Stimulated activated effector memory CD8-positive, alpha-beta T cell treated with anti-CD3 and anti-CD28 coated beads, Interleukin-12 subunit alpha, Interleukin-12 subunit beta, amount 100 ng/mL, for 72 hours (primary cell): ENCODE results near the gene RCAN3.
"Not testable (repeated sequence)": the region's sequence is repeated elsewhere in the genome, so short reads cannot be mapped to it uniquely, and the experiment has no call there.

Experiments
- ATAC-seq: fragments of 150-1000 bp; cut with Tn5 transposase; 2 replicates; pipeline ENCODE4 v1.10.0; 2021
- DNase-seq, 2 donors: peaks; one replicate each; pipeline ENCODE4 v3.0.0; 2021 to 2022; ENCODE audit warnings: low spot score in 2 of 2
- H3K27ac Mint-ChIP-seq: one replicate; pipeline ENCODE4 v1.8.0; 2022; ENCODE audit warnings: mild to moderate bottlenecking, mixed read lengths
- H3K36me3 Mint-ChIP-seq: one replicate; pipeline ENCODE4 v1.8.0; 2022; ENCODE audit warnings: mild to moderate bottlenecking, mixed read lengths
- H3K4me1 Mint-ChIP-seq: one replicate; pipeline ENCODE4 v1.8.0; 2022; ENCODE audit warnings: mixed read lengths
- H3K4me3 Mint-ChIP-seq: one replicate; pipeline ENCODE4 v1.8.0; 2022; ENCODE audit warnings: mild to moderate bottlenecking, mixed read lengths
- H3K9me3 Mint-ChIP-seq: one replicate; pipeline ENCODE4 v1.8.0; 2022; ENCODE audit warnings: mixed read lengths

RCAN3 gene

DNA sequence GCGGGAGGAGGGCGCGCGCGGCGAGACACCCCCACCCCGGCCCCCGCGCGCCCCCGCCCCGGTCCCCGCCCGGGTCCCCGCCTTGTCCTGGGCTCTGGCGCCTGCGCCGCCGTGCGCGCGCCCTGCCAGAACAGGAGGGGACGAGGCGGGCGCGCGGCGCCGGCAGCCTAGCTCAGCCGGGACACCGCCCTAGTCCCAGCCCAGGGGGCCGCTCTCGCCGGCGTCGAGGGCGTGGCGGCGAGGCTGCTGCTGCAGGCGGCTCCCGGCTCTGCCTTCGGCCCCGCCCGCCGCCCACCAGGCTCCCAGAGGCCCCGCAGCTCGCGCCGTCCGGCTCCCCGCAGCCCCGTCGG, at the start of gene RCAN3:
Gene RCAN3 (plus strand): TSS at position 128 of the 350 bp plus-strand sequence. CDS start 11,537 bp downstream, outside the sequence.
- ATAC-seq = peak; percentile 93

DNA sequence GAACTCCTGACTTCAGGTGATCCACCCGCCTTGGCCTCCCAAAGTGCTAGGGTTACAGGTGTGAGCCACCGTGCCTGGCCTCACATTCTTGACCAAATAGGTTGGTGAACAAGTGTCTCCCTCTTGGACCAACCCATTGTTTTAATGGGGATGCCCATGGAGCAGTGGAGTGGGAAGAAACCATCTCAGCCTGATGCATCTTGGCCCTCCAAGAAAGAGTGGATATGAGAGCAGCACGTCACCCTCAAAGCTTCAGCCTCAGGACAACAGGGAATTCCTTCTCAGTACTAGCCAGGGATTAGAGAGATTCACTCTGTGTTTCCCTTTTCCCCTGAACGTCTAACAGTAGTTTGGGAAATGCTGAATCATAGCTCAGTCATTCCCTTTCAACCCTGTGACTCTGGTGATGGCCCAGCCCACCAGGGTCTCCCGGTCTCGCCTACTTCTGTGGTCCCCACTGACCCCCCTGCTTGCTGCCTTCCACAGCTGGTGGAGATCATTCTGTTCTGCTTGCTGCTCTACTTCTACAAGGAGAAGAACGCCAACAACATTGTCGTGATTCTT, 49.6 kb upstream of the RCAN3 start:
- peaks cover 57% of the 10 kb centered on the region for H3K36me3 Mint-ChIP-seq
- DNase-seq (no peak), ATAC-seq (no peak)
- peaks cover 8% of the 10 kb centered on the region for H3K4me1 Mint-ChIP-seq
- no peaks in the 10 kb centered on the region for H3K9me3 Mint-ChIP-seq
- H3K27ac Mint-ChIP-seq = no peak overlapping the region
- H3K4me3 Mint-ChIP-seq = no peak overlapping the region

More for the DNA sequence above, at the start of gene RCAN3:
- Mint-ChIP-seq H3K4me1 (peaks cover 75% of the 10 kb centered on the region), H3K9me3 (peaks cover 3% of the 10 kb centered on the region), H3K4me3 (peak within 1 kb of the TSS; percentile 90), H3K36me3 (peaks cover 6% of the 10 kb centered on the region), H3K27ac (peak within 1 kb of the TSS; percentile 94)
- peak; percentile 75 to 88 for DNase-seq

DNA sequence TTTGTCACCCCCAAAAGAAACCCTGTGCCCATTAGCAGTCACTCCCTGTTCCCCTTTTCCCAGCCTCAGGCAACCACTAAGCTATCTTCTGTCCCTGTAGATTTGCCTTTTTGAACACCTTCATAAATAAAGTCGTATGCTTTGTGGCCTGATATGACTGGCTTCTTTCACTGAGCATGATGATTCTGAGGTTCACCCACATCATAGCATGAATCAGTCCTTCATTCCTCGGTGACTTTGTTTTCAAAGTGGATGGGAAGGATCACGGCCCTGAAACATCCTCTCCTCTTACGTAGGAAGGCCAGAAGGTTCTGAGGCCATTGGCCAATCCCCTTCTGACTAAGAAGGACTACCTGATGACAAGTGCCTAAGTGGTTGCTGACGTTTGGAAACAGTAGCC, 48.0 kb upstream of the RCAN3 start:
- ATAC-seq = no peak
- H3K36me3 Mint-ChIP-seq = peaks cover 49% of the 10 kb centered on the region

DNA sequence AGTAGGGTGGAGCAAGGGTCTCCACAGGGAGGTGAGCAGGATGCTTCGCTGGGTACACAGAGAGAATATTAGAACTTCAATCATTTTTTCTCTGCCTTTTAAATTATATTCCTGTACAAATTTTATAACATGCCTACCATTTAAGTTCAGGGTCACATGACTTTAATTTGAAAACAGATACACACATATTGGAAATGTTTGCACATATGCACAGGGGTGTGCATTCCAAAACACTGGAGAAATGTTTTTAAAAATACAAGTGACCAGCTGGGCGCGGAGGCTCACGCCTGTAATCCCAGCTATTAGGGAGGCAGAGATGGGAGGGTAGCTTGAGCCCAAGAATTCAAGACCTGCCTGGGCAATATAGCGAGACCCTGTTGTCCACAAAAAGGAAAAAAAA, 47.4 kb upstream of the RCAN3 start:
- H3K4me3 Mint-ChIP-seq = no peak overlapping the region
- H3K4me1 Mint-ChIP-seq = peaks cover 14% of the 10 kb centered on the region
- ATAC-seq = no peak
- H3K9me3 Mint-ChIP-seq = no peaks in the 10 kb centered on the region
- no peak for DNase-seq
- peaks cover 49% of the 10 kb centered on the region for H3K36me3 Mint-ChIP-seq
- peak overlapping the region; percentile 66 for H3K27ac Mint-ChIP-seq

More for the DNA sequence above, 48.0 kb upstream of the RCAN3 start:
- H3K27ac Mint-ChIP-seq = peak overlapping the region; percentile 66
- no peaks in the 10 kb centered on the region for H3K9me3 Mint-ChIP-seq
- DNase-seq = no peak
- H3K4me3 Mint-ChIP-seq = no peak overlapping the region
- peaks cover 10% of the 10 kb centered on the region for H3K4me1 Mint-ChIP-seq

DNA sequence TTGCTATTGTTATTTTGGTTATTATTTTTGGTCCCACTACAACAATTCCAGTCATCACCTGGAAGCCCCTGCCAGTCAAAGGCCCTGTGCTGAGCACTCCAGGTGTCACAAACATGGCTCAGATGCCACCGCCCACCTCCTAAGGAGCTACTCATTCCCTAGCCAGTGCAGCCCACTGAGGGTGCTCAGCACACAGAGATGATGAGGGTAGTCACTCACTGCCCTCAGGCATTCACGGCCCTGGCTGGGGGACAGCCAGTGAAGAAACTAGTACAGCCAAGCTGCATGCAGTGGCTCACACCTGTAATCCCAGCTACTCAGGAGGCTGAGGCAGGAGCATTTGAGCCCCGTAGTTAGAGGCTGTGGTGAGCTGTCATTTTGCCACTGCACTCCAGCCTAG, 44.8 kb upstream of the RCAN3 start:
- peaks cover 14% of the 10 kb centered on the region for H3K4me1 Mint-ChIP-seq
- DNase-seq = no peak
- no peaks in the 10 kb centered on the region for H3K9me3 Mint-ChIP-seq
- peaks cover 60% of the 10 kb centered on the region for H3K36me3 Mint-ChIP-seq
- ATAC-seq = no peak
- no peak overlapping the region for H3K27ac Mint-ChIP-seq
- H3K4me3 Mint-ChIP-seq = no peak overlapping the region

DNA sequence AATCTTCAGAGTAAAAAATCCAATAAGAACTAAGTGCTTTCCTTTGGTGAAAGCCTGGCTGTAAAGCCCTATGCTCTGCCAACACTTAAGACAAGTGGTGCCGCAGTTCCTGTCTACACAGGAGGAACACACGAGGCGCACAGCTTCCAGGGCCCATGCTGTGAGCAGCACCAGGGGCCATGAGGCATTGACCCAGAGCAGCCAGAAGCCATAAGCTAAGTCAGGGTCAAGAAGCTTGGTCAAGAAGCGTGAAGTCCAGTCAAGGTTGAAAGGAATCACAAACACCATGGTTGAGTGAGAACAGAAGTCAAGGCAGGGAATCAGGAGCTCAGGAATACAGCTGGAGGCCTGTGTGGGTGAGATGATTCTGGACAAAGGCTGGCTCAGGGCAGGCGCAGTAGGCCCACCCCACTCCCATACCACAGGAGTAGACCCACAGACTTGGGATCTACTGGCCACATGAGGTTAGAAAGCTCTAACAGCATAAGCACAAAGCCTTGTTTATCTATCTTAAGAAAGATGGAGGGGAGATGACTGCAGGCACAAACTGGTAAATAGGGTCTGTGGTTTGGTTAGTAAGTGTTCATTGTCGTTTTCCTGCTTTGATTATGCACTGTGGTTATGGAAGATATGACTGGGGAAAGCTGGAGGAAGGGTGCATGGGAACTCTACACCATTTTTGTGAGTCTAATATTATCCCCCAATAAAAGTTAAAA, 42.9 kb upstream of the RCAN3 start:
- peaks cover 10% of the 10 kb centered on the region for H3K4me1 Mint-ChIP-seq
- DNase-seq = no peak
- H3K27ac Mint-ChIP-seq = peak overlapping the region; percentile 6
- no peak overlapping the region for H3K4me3 Mint-ChIP-seq
- no peak for ATAC-seq
- H3K9me3 Mint-ChIP-seq = no peaks in the 10 kb centered on the region
- H3K36me3 Mint-ChIP-seq = peaks cover 55% of the 10 kb centered on the region

DNA sequence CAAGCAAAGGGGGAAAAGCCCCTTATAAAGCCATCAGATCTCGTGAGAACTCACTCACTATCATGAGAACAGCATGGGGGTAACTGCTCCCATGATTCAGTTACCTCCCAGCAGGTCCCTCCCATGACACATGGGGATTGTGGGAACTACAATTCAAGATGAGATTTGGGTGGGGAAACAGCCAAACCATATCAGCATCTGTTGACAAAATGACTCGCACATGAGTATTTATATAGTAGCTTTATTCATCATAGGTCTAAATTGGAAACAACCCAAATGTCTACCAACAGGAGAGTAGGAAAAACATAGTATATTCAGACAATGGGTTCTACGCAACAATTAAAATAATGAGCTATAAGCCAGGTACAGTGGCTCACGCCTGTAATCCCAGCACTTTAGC, 40.5 kb upstream of the RCAN3 start:
- not testable (repeated sequence) for H3K9me3 Mint-ChIP-seq, H3K4me1 Mint-ChIP-seq, ATAC-seq, DNase-seq, H3K4me3 Mint-ChIP-seq, H3K27ac Mint-ChIP-seq
- H3K36me3 Mint-ChIP-seq = peaks cover 56% of the 10 kb centered on the region

DNA sequence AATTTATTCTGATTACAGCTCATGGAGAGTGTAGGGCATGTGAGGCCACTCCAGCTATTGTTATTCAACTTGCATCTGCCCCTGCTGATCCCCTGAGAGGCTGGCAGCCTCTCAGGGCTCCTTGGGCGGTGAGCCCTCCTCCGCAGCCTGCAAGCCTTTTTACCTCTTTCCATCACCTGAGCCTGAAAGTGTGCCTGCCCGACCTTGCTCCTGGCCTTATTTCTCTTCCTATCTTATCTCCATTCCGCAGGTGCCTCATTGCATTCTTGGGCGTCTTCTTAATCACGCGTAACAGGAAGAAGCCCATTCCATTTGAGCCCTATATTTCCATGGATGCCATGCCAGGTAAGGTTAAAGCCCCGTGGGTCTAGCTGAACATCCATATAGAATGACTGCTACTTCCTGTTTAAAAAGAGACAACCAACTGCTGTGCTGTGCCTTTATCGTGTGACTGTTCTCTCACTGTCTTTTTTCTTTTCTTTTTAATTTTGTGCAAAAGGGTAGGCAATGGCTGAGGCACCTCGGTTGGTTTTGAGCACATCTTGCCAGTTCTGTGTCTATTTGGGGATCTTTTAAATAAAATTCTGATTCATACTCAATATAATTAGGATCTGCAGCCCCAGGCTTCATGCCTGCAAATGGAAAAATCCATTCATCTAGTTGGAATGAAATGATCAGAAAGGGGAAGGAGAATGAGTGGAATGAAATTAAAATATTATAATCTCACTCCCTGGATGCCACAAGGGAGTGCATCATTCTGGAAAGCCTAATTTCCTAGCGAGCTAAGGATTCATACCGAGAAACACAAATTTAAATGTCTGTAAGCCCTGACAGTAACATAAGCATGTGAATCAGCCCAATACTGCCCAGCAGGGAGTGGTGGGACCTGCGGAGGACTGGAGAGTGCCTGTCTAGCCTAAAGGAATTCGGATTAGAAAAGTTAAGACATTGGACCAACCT, 38.6 kb upstream of the RCAN3 start:
- Mint-ChIP-seq H3K4me3 (no peak overlapping the region), H3K36me3 (peaks cover 58% of the 10 kb centered on the region), H3K4me1 (peaks cover 7% of the 10 kb centered on the region), H3K9me3 (no peaks in the 10 kb centered on the region), H3K27ac (peak overlapping the region; percentile 50)
- ATAC-seq (no peak), DNase-seq (no peak)

DNA sequence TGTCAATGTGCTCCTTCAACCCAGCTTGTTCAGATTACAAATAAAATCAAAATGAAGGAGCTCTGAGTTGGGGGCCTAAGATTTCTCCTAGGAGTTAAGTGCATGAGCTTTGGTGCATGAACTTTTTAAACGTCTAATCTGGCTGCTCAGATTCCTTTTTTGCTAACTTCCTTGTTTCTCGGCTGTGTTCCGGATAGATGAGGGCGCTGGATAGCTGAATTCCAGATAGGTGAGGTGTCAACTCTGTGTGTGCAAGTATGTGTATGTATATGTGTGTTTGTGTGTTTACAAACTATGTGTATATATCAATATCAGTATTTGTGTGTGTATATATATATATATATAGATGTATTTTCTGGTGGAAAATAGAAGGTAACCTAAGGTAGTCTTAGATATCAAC, 37.5 kb upstream of the RCAN3 start:
- H3K4me3 Mint-ChIP-seq = no peak overlapping the region
- no peaks in the 10 kb centered on the region for H3K4me1 Mint-ChIP-seq
- ATAC-seq = no peak
- no peak overlapping the region for H3K27ac Mint-ChIP-seq
- no peak for DNase-seq
- H3K36me3 Mint-ChIP-seq = peaks cover 54% of the 10 kb centered on the region
- no peaks in the 10 kb centered on the region for H3K9me3 Mint-ChIP-seq

DNA sequence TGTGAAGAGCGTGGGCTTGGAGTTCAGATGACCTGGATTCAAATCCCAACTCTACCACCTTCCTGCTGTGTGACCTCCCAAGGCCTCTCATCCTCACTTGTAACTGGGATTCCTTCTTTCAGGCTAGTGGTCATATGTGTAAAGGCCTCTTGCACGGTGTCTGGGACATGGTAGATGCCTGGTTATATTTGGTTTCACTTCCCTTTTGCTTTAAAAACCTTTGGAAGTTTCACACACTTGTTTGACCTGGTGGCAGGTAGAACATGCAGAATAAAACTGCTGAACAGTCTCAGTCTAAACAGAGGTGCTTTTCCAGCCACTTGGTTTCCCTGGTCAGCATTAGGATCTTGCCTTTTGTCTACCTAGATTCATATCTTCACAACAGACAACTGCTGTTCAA, 37.0 kb upstream of the RCAN3 start:
- Mint-ChIP-seq H3K36me3 (peaks cover 48% of the 10 kb centered on the region), H3K4me1 (no peaks in the 10 kb centered on the region), H3K27ac (no peak overlapping the region), H3K9me3 (no peaks in the 10 kb centered on the region), H3K4me3 (no peak overlapping the region)
- ATAC-seq (no peak), DNase-seq (no peak)

DNA sequence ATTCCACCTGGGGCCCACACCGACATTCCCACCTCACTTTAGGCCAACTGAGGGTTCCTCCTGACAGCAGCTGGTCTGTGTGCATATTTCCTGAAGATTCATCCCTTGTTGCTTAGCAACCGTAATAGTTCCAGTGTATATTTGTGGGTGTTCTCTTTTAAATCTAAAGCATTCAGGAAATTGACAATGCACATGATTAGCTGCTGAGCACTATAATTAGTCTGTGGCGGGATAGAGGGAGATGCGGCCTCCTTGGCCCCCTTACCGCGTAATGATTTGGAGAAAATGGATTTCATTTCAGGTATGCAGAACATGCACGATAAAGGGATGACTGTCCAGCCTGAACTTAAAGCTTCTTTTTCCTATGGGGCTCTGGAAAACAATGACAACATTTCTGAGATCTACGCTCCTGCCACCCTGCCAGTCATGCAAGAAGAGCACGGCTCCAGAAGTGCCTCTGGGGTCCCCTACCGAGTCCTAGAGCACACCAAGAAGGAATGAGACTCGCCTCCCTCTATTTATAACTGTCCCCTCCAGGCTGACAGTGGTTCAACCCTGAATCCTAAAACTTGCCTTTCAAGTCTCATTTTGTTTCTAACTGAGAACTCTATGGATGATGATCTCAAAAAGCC, 33.8 kb upstream of the RCAN3 start:
- peaks cover 18% of the 10 kb centered on the region for H3K36me3 Mint-ChIP-seq
- H3K4me1 Mint-ChIP-seq = no peaks in the 10 kb centered on the region

DNA sequence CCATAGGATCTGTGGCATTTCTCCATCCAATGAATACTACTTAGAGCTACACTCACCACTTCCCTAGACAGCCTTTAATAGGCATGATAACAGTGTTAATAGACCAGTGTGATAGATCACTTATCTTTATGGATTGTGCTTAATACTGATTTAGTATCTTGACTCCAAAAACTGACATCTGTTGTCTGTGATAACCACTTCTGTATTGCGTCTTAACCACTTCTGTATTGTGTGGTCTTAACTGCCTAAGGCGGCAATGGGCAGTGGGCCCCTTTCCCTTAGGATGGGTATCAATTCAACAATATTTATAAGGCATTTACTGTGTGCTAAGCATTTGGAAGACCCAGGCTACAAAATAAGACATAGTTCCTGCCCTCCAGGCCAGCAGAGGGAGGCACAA, 32.0 kb upstream of the RCAN3 start:
- H3K9me3 Mint-ChIP-seq = no peaks in the 10 kb centered on the region
- no peak for ATAC-seq
- no peak overlapping the region for H3K4me3 Mint-ChIP-seq
- no peak overlapping the region for H3K27ac Mint-ChIP-seq
- H3K36me3 Mint-ChIP-seq = peaks cover 12% of the 10 kb centered on the region
- no peaks in the 10 kb centered on the region for H3K4me1 Mint-ChIP-seq
- DNase-seq = no peak

More for the DNA sequence above, 33.8 kb upstream of the RCAN3 start:
- DNase-seq (no peak), ATAC-seq (no peak)
- Mint-ChIP-seq H3K4me3 (no peak overlapping the region), H3K9me3 (no peaks in the 10 kb centered on the region), H3K27ac (no peak overlapping the region)

DNA sequence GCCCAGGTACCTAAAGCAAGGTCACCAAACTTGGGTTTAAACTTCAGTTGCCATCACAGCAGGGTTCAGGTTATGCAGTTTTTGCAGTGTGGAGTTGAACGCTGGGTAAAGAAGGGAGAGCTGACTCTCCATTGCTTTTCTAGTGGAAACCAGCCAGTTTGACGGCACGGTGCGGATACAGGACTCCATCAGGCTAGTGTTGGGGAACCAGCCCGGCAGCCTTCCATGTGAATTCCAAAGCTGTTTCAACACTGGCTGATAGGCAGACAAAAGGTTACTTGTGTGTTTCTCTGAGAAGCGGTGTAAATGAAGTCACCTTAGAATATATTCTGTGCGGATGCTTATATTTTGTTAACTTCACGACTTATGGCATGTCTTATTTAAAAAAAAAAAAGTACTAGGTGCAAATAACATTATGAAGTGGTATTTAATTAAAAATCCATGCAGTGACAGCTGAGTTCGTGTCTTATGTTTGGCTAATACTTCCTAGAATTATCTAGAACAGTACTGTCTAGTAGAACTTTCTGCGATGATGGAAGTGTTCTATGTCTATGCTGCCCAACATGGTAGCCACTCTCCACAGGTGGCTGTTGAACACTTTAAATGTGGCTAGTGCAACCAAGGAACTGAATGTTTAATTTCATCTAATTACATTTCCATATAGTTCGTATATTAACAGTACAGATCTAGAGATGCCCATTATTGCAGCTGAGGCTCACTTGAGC, 29.9 kb upstream of the RCAN3 start:
- Mint-ChIP-seq H3K4me1 (no peaks in the 10 kb centered on the region), H3K27ac (no peak overlapping the region), H3K9me3 (no peaks in the 10 kb centered on the region), H3K36me3 (peaks cover 5% of the 10 kb centered on the region), H3K4me3 (no peak overlapping the region)
- ATAC-seq = no peak
- DNase-seq = no peak

DNA sequence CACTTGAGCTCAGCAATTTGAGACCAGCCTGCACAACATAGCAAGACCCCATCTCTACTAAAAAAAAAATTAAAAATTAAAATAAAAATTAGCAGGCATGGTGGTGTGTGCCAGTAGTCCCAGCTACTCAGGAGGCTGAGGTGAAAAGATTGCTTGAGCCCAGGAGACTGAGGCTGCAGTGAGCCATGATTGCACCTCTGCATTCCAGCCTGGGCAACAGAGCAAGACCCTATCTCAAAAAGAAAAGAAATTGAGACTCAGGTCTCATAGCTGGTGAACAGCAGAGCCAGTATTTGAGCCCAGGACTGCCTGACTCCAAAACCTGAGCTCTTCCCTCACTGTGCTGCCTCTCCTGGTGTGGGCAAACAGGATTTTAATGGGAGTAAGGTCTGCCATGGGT, 28.4 kb upstream of the RCAN3 start:
- no peak for ATAC-seq
- H3K9me3 Mint-ChIP-seq = no peaks in the 10 kb centered on the region
- H3K27ac Mint-ChIP-seq = no peak overlapping the region
- H3K4me3 Mint-ChIP-seq = no peak overlapping the region
- DNase-seq = no peak
- H3K4me1 Mint-ChIP-seq = no peaks in the 10 kb centered on the region
- peaks cover 5% of the 10 kb centered on the region for H3K36me3 Mint-ChIP-seq

DNA sequence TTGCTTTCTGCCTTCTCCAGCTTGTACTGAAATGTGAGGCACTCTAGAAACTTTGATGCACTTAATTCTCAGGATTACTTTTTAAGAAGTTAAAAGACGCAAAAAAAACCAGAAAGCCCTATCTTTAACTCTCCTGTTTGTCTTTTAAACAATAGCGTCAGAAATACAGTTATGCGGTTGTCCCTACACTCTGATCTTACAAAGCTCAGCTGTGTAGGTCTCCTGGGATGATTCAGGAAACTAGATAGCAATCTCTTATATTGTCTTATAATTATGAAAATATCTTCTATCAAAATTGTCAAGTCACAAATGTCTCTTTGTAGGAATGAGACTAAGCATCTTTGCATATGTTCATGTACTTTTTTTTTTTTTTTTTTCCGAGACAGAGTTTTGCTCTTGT, 26.9 kb upstream of the RCAN3 start:
- no peak overlapping the region for H3K4me3 Mint-ChIP-seq

More for the DNA sequence above, 26.9 kb upstream of the RCAN3 start:
- H3K27ac Mint-ChIP-seq = no peak overlapping the region
- ATAC-seq = no peak
- H3K9me3 Mint-ChIP-seq = no peaks in the 10 kb centered on the region
- DNase-seq = no peak
- no peaks in the 10 kb centered on the region for H3K36me3 Mint-ChIP-seq
- H3K4me1 Mint-ChIP-seq = peaks cover under 1% of the 10 kb centered on the region
